ENCODE measurements around the gene DPH6.
"Not testable (repeated sequence)": the region's sequence is repeated elsewhere in the genome, so short reads cannot be mapped to it uniquely, and the experiment has no call there.

- TF ChIP-seq POLR2A, POLR2AphosphoS5 (IDR thresholded peaks at IDR 0.05): not testable (repeated sequence)
Measured at GRCh38 chr15:35378454-35378853, 167.5 kb downstream of the DPH6 start.
